GM18499 (cell line): ENCODE results near the gene RHOXF2B.
"Not testable (repeated sequence)": the region's sequence is repeated elsewhere in the genome, so short reads cannot be mapped to it uniquely, and the experiment has no call there.

Experiments
- ATAC-seq: cut with Tn5 transposase; IDR thresholded peaks from one replicate; pipeline ENCODE4 v1.9.1; 2021; ENCODE audit warnings: moderate number of reproducible peaks; ENCODE audit not compliant: insufficient read depth, unreplicated experiment

Gene RHOXF2B

DNA sequence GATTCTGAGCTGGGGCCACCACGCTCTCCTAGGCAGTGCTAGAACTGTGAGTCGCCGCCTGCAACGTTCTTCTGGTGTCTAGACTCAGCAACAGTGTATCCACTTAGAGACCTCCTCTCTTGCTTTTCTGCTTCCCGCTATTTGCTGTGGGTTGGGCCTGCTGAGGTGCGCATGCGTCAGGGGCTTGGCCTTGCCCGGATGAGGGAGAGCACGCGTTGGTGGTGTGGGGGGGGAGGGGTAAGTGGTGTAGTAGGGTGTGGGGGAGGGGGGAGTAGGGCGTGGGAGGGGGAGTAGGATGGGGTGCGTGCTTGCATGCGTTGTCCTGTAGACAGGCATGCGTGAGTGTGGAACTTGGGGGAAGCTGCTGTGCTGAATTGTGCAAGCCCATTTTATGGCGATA, at the start of gene RHOXF2B:
Gene RHOXF2B (minus strand): TSS at position 101 of the 400 bp plus-strand sequence. CDS start 138 bp downstream, outside the sequence.
- not testable (repeated sequence) for ATAC-seq

GRCh38 chrX:120125444-120125843, 48.0 kb upstream of the RHOXF2B start:
- ATAC-seq, result no peak

- ATAC-seq, result no peak
Observed at GRCh38 chrX:120120223-120120622, 42.7 kb upstream of the RHOXF2B start.

DNA sequence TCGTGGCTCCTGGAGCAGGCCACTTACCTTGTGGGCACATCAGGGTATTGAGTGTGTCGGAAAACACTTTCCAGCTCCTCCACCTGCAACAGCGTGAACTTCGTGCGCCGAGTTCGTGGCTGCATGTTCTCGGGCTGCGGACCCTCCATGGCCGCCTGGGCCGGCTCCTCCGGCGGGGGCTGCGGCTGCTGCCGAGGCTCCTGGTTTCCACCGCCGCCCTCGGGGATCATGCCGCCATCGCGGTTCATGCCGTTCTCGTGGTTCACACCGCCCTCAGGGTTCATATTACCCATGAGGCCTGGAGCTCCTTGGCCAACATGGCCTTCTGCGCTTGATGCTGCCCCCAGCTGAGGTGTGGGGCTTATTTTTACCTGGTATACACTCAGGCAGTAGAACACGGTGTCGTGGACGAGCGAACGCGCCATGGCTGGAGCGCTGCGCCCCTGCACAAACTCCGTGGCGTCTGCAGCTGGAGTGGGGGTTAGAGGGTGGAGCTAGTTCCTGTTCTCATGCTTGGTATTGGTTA, 38.0 kb upstream of the RHOXF2B start, which contains the start of gene RHOXF1:
Gene RHOXF1 (minus strand): TSS at position 476 of the 526 bp plus-strand sequence. CDS start 51 bp downstream, at position 425.
- ATAC-seq, result no peak

DNA sequence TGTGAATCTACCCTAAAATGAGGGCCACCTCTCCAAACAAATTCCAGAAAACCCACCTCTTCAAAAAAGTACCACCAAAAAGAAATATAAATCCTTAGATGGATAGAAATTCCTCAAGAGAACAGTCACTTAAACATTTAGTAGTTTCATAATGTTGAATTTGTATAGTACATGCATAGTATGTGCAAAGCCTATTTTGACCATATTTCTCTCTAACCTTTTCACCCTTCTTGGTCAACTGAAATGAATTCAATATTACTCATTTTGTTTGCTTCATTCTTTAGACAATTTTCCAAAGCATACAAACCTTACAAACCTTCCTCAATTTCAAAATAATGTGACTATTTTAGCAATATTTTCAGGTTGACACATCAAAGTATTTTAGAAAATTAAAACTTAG, 34.1 kb upstream of the RHOXF2B start:
- no peak for ATAC-seq

DNA sequence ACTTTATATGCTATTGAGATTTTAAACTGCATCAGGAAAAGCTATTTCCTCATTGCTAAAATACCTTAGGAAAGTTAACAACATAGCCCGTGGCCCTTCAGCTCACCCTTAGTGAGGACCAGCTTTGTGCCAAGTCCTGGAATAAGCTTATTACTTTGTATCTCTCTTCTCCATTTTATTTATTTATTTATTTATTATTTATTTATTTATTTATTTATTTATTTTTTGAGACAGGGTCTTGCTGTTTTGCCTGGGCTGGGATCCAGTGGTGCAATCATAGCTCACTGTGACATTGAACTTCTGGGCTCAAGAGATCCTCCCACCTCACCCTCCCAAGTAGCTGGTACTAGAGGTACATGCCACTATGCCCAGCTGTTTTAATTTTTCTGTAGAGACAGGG, 31.9 kb upstream of the RHOXF2B start:
- no peak for ATAC-seq

DNA sequence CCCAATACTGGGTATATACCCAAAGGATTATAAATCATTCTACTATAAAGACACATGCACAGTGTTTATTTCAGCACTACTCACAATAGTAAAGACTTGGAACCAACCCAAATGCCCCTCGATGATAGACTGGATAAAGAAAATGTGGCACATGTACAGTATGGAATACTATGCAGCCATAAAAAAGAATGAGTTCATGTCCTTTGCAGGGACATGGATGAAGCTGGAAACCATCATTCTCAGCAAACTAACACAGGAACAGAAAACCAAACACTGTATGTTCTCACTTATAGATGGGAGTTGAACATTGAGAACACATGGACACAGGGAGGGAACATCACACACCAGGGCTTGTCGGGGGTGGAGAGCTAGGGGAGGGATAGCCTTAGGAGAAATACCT, 27.2 kb upstream of the RHOXF2B start:
- ATAC-seq, result not testable (repeated sequence)

DNA sequence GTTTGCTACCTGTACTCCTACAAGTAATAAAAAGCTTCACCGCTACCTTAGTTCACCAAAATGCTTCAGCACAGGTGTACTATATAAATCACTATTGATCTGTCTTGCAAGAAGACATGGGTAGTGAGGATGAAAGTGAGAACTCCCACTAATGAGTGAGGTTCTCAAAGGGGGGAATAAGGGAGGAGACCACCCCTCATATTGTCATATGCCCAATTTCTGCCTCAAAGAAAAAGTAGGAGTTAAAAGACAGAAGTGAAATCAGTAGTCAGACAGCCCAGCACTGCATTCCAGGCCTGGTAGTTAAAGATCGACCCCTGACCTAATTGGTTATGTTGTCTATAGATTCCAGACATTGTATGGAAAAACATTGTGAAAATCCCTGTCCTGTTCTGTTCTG, 23.6 kb upstream of the RHOXF2B start:
- not testable (repeated sequence) for ATAC-seq

DNA sequence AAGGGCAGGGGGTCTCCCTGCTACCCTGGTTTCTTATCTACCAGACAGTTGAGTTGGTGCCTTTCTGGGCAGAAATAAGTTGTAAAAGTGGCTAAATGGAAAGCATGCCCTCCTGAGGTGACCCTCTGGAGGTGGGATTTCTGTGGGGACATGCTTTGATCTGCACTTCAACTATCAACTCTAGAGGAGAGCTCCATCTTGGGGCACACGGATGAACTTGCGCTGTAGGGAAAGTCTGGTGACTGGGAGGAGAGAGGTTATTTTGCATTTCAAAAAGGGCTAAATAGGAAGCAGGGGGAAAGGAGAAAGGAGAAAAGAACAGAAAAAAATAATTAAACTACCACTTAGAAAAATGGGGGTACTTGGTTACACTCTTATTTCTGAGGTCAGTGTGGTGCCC, 12.7 kb upstream of the RHOXF2B start:
- no peak for ATAC-seq

DNA sequence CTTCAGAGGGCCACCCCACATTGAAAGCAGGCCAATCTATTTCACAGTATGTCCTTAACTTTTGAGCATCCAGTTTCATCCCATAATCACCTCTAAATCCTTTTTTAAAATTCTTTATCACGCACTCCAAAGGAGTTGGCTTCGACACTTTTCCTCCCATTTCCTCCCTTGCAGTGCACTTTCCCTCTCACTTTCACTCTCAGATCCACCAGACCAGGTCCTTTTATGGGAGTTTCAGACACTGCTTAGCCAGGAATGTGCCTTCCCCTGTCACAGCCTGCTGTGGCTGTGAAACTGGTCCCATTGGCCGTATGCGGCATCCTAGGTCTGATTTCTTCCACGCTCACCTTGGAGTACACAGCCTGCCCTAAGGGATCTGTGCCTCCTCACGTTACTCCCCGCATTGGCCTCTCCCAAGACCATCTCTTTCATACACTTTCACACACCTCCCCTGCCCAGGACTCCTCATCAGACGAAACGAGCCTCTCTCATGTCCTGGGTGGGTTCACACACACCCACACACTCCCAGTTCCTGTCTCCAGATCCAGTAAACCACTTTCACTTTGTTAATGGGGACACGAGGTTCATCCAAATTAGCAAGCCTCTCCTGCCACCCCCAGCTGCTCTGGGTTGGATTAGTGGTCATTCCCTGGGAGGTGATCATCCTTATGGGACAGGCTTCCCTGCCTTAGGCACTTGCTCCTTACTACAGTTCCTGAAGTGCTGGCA, 10.0 kb upstream of the RHOXF2B start:
- no peak for ATAC-seq

- ATAC-seq, result not testable (repeated sequence)
Observed at GRCh38 chrX:120085553-120086185, 8.2 kb upstream of the RHOXF2B start.

- ATAC-seq, result not testable (repeated sequence)
Observed at GRCh38 chrX:120066169-120066568, 11.3 kb downstream of the RHOXF2B start.

GRCh38 chrX:120042712-120043111, 34.8 kb downstream of the RHOXF2B start:
- ATAC-seq, result not testable (repeated sequence)

GRCh38 chrX:120042247-120042646, 35.2 kb downstream of the RHOXF2B start:
- ATAC-seq, result peak; percentile 90

- ATAC-seq, result not testable (repeated sequence)
Observed at GRCh38 chrX:120040176-120040575, 37.3 kb downstream of the RHOXF2B start.

DNA sequence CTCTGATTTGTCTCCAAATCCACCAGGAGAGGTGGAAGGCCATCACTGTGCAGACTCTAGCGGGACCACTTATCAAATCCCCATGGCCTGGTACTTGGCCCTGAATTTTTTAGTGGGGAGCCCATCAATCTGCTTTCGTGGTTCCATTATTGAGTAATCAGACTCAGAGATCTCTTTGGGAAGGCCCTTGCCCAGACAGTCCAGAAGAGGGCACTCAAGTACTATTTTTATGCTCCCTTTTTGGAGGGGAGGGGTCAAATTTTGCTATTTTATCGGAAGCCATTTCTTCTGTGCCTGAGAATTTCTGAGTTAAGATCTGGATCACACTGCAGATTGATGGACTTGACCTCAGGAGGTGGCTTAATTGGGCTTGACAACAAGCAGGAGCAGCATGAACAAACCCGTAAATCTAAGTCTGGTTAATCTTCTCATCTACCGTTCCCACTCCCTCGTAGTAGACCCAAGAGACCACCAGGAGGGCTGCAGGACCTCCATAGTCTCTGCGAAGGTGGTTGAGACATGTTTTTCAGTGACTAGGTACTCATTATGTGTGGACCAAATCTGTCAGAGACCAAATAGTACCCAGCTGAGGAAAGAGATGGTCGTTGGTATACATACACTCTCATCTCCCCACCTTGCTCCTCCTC, 38.3 kb downstream of the RHOXF2B start:
- not testable (repeated sequence) for ATAC-seq

DNA sequence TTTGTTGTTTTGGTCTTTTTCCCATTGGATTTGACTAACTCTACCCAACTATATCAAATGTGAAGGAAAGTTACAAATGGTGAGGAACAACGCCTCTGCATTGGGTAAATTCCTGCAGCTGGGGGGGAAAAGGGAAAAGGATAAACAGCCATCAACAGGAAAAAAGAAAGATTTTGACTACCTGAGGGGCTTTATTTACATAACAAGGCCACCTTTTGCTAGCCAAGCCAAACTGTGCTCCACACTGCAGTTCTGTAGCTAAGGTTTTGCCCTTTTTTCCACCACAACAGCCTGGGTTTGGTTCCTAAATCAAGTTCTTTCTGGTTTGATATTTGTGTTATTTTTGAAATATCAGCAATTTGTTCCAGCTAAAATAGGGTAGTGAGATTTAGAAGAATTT, 40.8 kb downstream of the RHOXF2B start:
- no peak for ATAC-seq

DNA sequence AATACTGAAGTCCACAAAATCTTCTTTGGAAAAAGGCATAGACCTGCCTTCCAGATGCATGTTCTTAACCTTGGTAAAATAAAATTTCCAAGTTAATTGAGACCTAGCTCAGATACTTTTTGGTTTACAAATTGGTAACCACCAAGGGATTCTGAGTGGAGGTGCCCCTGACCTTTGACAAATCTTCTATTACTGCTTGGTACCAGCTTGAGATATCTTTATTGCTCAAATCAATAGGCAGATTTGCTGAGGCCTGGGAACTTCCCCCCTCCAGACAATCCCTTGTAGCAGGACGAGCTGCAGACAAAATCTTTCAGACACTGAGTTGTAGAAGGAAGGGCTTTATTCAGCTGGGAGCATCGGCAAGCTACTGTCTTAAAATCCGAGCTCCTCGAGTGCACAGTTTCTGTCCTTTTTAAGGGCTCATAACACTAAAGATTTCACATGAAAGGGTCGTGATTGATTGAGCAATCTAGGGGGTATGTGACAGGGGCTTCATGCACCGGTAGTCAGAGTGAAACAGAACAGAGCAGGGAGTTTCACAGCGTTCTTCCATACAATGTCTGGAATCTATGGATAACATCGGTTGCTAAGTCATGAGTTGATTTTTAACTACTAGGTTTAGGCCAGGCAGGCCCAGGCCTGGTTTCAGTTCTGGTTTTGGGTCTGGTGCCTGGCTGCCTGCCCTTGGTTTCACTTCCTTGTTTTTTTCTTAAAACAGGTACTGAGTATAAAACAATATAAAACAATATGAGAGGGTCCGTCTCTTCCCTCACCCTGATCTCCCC, 41.8 kb downstream of the RHOXF2B start:
- peak; percentile 87 for ATAC-seq

DNA sequence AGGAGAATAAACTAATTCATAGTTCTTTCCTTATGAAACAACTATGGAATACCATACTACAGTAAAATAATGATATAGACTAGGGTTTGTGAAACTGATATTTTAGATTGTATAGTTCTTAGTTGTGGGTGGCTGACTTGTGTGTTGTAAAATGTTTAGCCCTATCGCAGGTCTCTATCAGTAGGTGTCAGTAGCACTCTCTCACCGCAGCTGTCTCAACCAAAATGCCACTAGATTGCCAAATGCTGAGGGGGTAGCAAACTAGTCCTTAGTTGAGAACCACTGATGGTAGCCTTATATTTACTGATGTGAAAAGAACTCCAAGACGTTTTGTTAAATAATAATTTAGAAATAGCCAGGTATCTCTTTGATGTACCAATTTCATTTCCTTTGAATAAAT, 48.1 kb downstream of the RHOXF2B start:
- no peak for ATAC-seq

- no peak for ATAC-seq
Observed at GRCh38 chrX:120023259-120023658, 54.2 kb downstream of the RHOXF2B start.
